Body of pancreas (tissue), 4 donors: ENCODE measurements around the gene CFAP54. TPM values are rescaled to one million over a fixed set of nuclear protein-coding genes. Genes with fewer than 3 reads are reported as not detected.

Experiments
- ATAC-seq: fragments of 150-250 bp; one replicate; pipeline ENCODE4 v1.9.1; 2016
- DNase-seq, 4 donors: peaks; one replicate each; pipeline ENCODE4 v3.0.0-alpha.2; 2019
- H3K27ac ChIP-seq, 4 donors: fragments of 200-600 bp; sonication (generic); 1 replicate in 3 of 4; 2 replicates in 1 of 4; pipeline versions ENCODE4 v1.5.1 to v1.6.1; 2016 to 2019; ENCODE audit warnings: mild to moderate bottlenecking in 1 of 4, mixed read lengths in 1 of 4, moderate library complexity in 1 of 4
- H3K27me3 ChIP-seq, 2 donors: fragments of 200-600 bp; sonication (generic); one replicate each; pipeline ENCODE4 v1.6.0; 2016; ENCODE audit warnings: mild to moderate bottlenecking in 1 of 2
- H3K36me3 ChIP-seq, 2 donors: fragments of 200-600 bp; sonication (generic); replicated peaks in 1 of 2; 2 replicates each; pipeline ENCODE4 v1.5.1; 2016; ENCODE audit warnings: low read depth in 2 of 2; ENCODE audit not compliant: insufficient read depth in 1 of 2
- H3K4me1 ChIP-seq: fragments of 200-600 bp; sonication (generic); one replicate; pipeline ENCODE4 v1.6.0; 2016
- H3K4me3 ChIP-seq, 2 donors: fragments of 200-600 bp; sonication (generic); 1 replicate in 1 of 2; 2 replicates in 1 of 2; pipeline ENCODE4 v1.5.1; 2016 to 2019
- H3K9me3 ChIP-seq, 3 donors: fragments of 200-600 bp; sonication (generic); 1 replicate in 2 of 3; 2 replicates in 1 of 3; pipeline ENCODE4 v1.5.1; 2016
- POLR2A ChIP-seq, 3 donors: fragments of 450-650 bp; IDR thresholded peaks; one replicate each; pipeline ENCODE4 v1.6.1; 2016; ENCODE audit warnings: antibody characterized with exemption in 3 of 3, mild to moderate bottlenecking in 2 of 3
- WGBS, 2 donors: methylation state at CpG; one replicate each; pipeline ENCODE4 v1.1.5; 2017; 5-methylcytosine and 5-hydroxymethylcytosine counted together
- intact Hi-C: fragments of 100-400 bp; cut with DNase I; formaldehyde crosslinking; loops from one replicate; pipeline ENCODE4 v1.15.1; 2023
- total RNA-seq, 2 donors: library from RNA; depleted of rRNA; stranded (reverse); fragments of >200 nt; gene quantifications; one replicate each; pipeline ENCODE4 v1.1.0, GENCODE V29; 2016
- TF ChIP-seq, protein P1 (sequence below), 7 experiments: fragments of 450-650 bp in 4 of 7; fragments of 200-600 bp in 3 of 7; sonication (generic) in 3 of 7; IDR thresholded peaks; one replicate each; pipeline ENCODE4 v1.5.1; 2016 to 2019; ENCODE audit warnings: antibody characterized with exemption in 7 of 7

The CFAP54 gene
- total RNA-seq, 2 donors from 2014 or later, result 0.52 TPM; not detected in 1

DNA sequence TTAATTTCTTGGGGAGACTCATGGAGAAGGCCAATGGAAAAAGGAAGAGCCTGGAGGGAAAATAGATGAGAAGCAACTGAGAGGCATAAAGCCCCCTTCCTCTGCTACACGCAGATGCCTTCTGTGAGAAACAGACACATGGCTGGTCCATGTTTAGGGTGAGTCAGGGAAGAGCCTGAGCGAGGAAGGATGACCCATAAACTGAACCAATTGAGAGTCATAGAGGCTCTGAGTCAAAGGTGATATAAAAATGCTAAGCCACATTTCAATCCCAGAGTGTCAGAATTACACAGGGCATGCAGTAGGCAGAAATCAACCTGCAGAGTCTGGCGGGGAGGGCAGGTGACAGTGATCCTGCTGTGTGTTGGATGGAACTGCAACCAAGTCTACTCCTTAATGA lies 387.6 kb downstream of the CFAP54 start:
- Histone ChIP-seq H3K4me3 (no peak overlapping the region), H3K27me3 (no peaks in the 10 kb centered on the region), H3K36me3 (no peaks in the 10 kb centered on the region), H3K9me3 (no peaks in the 10 kb centered on the region), H3K27ac (no peak overlapping the region), H3K4me1 (no peaks in the 10 kb centered on the region)
- DNase-seq (no peak), ATAC-seq (no peak)
- TF ChIP-seq POLR2A (IDR thresholded peaks at IDR 0.05), result no peak
- TF ChIP-seq, protein P1, sequence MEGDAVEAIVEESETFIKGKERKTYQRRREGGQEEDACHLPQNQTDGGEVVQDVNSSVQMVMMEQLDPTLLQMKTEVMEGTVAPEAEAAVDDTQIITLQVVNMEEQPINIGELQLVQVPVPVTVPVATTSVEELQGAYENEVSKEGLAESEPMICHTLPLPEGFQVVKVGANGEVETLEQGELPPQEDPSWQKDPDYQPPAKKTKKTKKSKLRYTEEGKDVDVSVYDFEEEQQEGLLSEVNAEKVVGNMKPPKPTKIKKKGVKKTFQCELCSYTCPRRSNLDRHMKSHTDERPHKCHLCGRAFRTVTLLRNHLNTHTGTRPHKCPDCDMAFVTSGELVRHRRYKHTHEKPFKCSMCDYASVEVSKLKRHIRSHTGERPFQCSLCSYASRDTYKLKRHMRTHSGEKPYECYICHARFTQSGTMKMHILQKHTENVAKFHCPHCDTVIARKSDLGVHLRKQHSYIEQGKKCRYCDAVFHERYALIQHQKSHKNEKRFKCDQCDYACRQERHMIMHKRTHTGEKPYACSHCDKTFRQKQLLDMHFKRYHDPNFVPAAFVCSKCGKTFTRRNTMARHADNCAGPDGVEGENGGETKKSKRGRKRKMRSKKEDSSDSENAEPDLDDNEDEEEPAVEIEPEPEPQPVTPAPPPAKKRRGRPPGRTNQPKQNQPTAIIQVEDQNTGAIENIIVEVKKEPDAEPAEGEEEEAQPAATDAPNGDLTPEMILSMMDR (IDR thresholded peaks at IDR 0.05), result no peak
- intact Hi-C loops, result no loop called here
- 61 to 67% methylated on average over 3 of the region's 3 CpGs for WGBS, 2 donors

DNA sequence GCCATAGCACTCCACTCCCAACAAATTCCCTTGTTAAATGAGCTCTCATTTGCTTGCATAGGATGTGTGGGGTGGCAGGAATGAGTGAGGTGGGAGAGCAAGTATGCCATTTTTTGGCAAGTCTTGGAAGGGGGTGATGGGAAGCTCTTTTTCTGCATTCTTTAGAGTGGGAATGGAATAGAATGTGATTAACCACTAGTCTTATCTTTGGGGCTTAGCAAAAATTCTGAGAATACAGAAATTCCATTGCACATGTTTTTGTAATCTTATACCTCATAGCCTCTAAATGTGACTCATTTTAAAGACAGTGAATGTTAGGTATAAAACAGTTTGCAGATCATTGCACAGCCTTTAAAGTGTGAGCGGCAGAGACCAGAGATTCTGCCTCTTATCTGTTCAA lies 389.3 kb downstream of the CFAP54 start:
- TF ChIP-seq, protein P1 (IDR thresholded peaks at IDR 0.05), result no peak
- TF ChIP-seq POLR2A (IDR thresholded peaks at IDR 0.05), result no peak
- no peaks in the 10 kb centered on the region for H3K36me3 ChIP-seq
- intact Hi-C loops, result no loop called here
- H3K27me3 ChIP-seq, result no peaks in the 10 kb centered on the region
- ATAC-seq, result no peak
- no peak for DNase-seq
- H3K4me3 ChIP-seq, result no peak overlapping the region
- no peak overlapping the region for H3K27ac ChIP-seq
- WGBS, 2 donors, result 42 to 71% methylated on average over 1 of the region's 1 CpG
- no peaks in the 10 kb centered on the region for H3K4me1 ChIP-seq
- no peaks in the 10 kb centered on the region for H3K9me3 ChIP-seq

DNA sequence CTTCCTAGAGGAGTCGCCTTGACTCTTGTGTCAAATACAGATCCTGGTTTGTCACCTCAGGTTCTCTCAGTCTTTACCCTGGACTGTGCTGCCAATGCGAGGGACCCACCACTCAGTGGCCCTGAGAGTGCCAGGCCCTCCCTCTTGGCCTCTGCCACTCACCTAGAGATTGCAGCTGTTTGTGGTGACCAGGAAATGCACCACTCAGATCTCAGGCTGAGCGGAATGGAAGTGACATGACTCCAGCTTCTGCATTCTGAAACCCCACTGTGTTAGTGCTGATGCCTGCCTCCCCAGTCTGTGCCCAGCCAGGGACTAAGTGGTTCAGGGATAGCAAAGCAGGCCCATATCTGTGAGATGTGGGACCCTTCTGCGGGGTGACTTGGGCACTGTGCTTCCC lies 389.9 kb downstream of the CFAP54 start:
- H3K9me3 ChIP-seq, result no peaks in the 10 kb centered on the region
- TF ChIP-seq, protein P1 (IDR thresholded peaks at IDR 0.05), result no peak
- TF ChIP-seq POLR2A (IDR thresholded peaks at IDR 0.05), result no peak
- DNase-seq (no peak), ATAC-seq (no peak)
- no peaks in the 10 kb centered on the region for H3K27me3 ChIP-seq
- WGBS, 2 donors, result 62 to 68% methylated on average over 4 of the region's 4 CpGs
- no peak overlapping the region for H3K4me3 ChIP-seq
- no peaks in the 10 kb centered on the region for H3K4me1 ChIP-seq
- H3K36me3 ChIP-seq, result no peaks in the 10 kb centered on the region
- intact Hi-C loops, result no loop called here
- H3K27ac ChIP-seq, result no peak overlapping the region

DNA sequence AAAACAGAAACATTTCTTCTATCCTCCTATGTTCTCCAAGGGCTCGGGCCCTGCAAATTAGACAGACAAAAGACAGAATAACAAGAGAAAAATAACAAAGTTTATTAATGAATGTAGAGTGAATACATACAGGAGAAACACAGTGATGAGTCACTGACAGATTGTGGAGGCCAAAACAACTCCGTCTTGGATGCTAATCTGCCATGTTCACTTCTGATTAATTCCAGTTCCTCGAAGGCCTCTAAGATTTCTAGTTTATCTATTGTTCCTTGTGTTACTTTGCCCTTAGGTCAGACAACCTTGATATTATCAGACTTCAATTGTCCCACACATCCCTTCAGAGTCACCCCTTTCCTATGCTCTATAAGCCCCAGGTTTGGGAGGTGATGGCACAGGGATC lies 390.8 kb downstream of the CFAP54 start:
- H3K9me3 ChIP-seq, result no peaks in the 10 kb centered on the region
- DNase-seq (no peak), ATAC-seq (no peak)
- no peak overlapping the region for H3K4me3 ChIP-seq
- TF ChIP-seq, protein P1 (IDR thresholded peaks at IDR 0.05), result no peak
- no peak for TF ChIP-seq POLR2A (IDR thresholded peaks at IDR 0.05)
- H3K36me3 ChIP-seq, result no peaks in the 10 kb centered on the region
- WGBS, 2 donors, result 72 to 82% methylated on average over 3 of the region's 3 CpGs
- intact Hi-C loops, result no loop called here
- H3K4me1 ChIP-seq, result no peaks in the 10 kb centered on the region
- H3K27ac ChIP-seq, result no peak overlapping the region
- no peaks in the 10 kb centered on the region for H3K27me3 ChIP-seq

DNA sequence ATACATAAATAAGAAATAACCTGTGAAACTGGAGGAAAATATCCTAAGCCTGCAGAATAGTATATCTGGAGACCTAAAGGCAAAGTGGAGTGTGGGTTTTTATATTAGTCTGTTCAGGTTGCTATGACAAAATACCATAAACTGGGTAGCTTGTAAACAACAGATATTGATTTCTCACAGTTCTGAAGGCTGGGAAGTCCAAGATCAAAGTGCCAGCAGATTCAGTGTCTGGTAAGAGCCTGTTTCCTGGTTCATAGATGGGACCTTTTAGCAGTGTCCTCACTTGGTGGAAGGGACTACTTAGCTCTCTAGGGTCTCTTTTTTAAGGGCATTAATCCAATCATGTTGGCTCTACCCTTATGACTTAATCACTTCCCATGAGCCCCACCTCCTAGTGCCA lies 392.2 kb downstream of the CFAP54 start:
- Histone ChIP-seq H3K4me3 (no peak overlapping the region), H3K27ac (no peak overlapping the region), H3K9me3 (no peaks in the 10 kb centered on the region), H3K36me3 (no peaks in the 10 kb centered on the region), H3K4me1 (no peaks in the 10 kb centered on the region), H3K27me3 (no peaks in the 10 kb centered on the region)
- TF ChIP-seq, protein P1 (IDR thresholded peaks at IDR 0.05), result no peak
- no peak for TF ChIP-seq POLR2A (IDR thresholded peaks at IDR 0.05)
- DNase-seq (no peak), ATAC-seq (no peak)
- intact Hi-C loops, result no loop called here
